ENCODE results near the gene ELL. TPM values are rescaled to one million over a fixed set of nuclear protein-coding genes. Genes with fewer than 3 reads are reported as not detected.

Gene ELL
- total RNA-seq, 1 donor from 2014 or later = 16.0 TPM

GRCh38 chr19:18562086-18562485 lies 40.2 kb upstream of the ELL start:
- Histone ChIP-seq H4K20me1 (ENCODE audit: insufficient read depth, low read length) (peaks cover 14% of the 10 kb centered on the region), H3K4me1 (ENCODE audit: insufficient read depth, low read length) (peaks cover 9% of the 10 kb centered on the region), H3K4me2 (ENCODE audit: low read length) (no peak overlapping the region), H3K27ac (ENCODE audit: low read depth, low read length) (no peak overlapping the region), H3K4me3 (ENCODE audit: insufficient read depth, low read depth, low read length) (no peak overlapping the region), H3K9ac (ENCODE audit: low read length) (no peak overlapping the region), H3K79me2 (ENCODE audit: insufficient read depth, low read length) (peaks cover 42% of the 10 kb centered on the region), H3K36me3 (ENCODE audit: insufficient read depth, low read length) (peaks cover 13% of the 10 kb centered on the region), H3K9me3 (ENCODE audit: insufficient read depth, low read depth, low read length) (no peaks in the 10 kb centered on the region), H2AFZ (ENCODE audit: low read depth, low read length) (no peak overlapping the region), H3K27me3 (ENCODE audit: insufficient read depth, low read length) (no peaks in the 10 kb centered on the region)
- H3K27ac Mint-ChIP-seq (ENCODE audit: unreplicated experiment) = no peak overlapping the region
- TF ChIP-seq EZH2 (IDR thresholded peaks at IDR 0.05; ENCODE audit: insufficient read depth, low read length) (no peak), CTCF (IDR thresholded peaks at IDR 0.05; ENCODE audit: insufficient read depth, low read depth, low read length) (no peak)
- H3K4me3 Mint-ChIP-seq (ENCODE audit: unreplicated experiment) = no peak overlapping the region
- H3K9me3 Mint-ChIP-seq (ENCODE audit: unreplicated experiment) = no peaks in the 10 kb centered on the region
- DNase-seq (ENCODE audit: low read depth) = peak; percentile 47
- no peaks in the 10 kb centered on the region for H3K27me3 Mint-ChIP-seq (ENCODE audit: low read depth, unreplicated experiment)
- FAIRE-seq = no peak
- H3K36me3 Mint-ChIP-seq (ENCODE audit: low read depth, unreplicated experiment) = peaks cover 8% of the 10 kb centered on the region
- H3K4me1 Mint-ChIP-seq (ENCODE audit: low read depth, unreplicated experiment) = peaks cover 6% of the 10 kb centered on the region

GRCh38 chr19:18559685-18560084 lies 37.8 kb upstream of the ELL start:
- Histone ChIP-seq H3K4me3 (ENCODE audit: insufficient read depth, low read depth, low read length) (no peak overlapping the region), H3K9me3 (ENCODE audit: insufficient read depth, low read depth, low read length) (no peaks in the 10 kb centered on the region), H3K9ac (ENCODE audit: low read length) (no peak overlapping the region), H3K27me3 (ENCODE audit: insufficient read depth, low read length) (no peaks in the 10 kb centered on the region), H3K4me1 (ENCODE audit: insufficient read depth, low read length) (peaks cover 9% of the 10 kb centered on the region), H3K4me2 (ENCODE audit: low read length) (no peak overlapping the region), H3K27ac (ENCODE audit: low read depth, low read length) (no peak overlapping the region), H3K79me2 (ENCODE audit: insufficient read depth, low read length) (peaks cover 42% of the 10 kb centered on the region), H4K20me1 (ENCODE audit: insufficient read depth, low read length) (peaks cover 14% of the 10 kb centered on the region), H2AFZ (ENCODE audit: low read depth, low read length) (no peak overlapping the region), H3K36me3 (ENCODE audit: insufficient read depth, low read length) (peaks cover 6% of the 10 kb centered on the region)
- TF ChIP-seq CTCF (IDR thresholded peaks at IDR 0.05; ENCODE audit: insufficient read depth, low read depth, low read length) (no peak), EZH2 (IDR thresholded peaks at IDR 0.05; ENCODE audit: insufficient read depth, low read length) (no peak)
- Mint-ChIP-seq H3K9me3 (ENCODE audit: unreplicated experiment) (no peaks in the 10 kb centered on the region), H3K4me1 (ENCODE audit: low read depth, unreplicated experiment) (peaks cover 6% of the 10 kb centered on the region), H3K27ac (ENCODE audit: unreplicated experiment) (no peak overlapping the region), H3K36me3 (ENCODE audit: low read depth, unreplicated experiment) (peaks cover 8% of the 10 kb centered on the region), H3K4me3 (ENCODE audit: unreplicated experiment) (peak overlapping the region; percentile 97), H3K27me3 (ENCODE audit: low read depth, unreplicated experiment) (no peaks in the 10 kb centered on the region)
- DNase-seq (ENCODE audit: low read depth) (no peak), FAIRE-seq (no peak)

GRCh38 chr19:18558604-18559003 lies 36.7 kb upstream of the ELL start:
- peak overlapping the region; percentile 98 for H3K4me2 ChIP-seq (ENCODE audit: low read length)
- TF ChIP-seq CTCF (IDR thresholded peaks at IDR 0.05; ENCODE audit: insufficient read depth, low read depth, low read length) (no peak), EZH2 (IDR thresholded peaks at IDR 0.05; ENCODE audit: insufficient read depth, low read length) (no peak)
- Mint-ChIP-seq H3K4me1 (ENCODE audit: low read depth, unreplicated experiment) (peaks cover 6% of the 10 kb centered on the region), H3K27ac (ENCODE audit: unreplicated experiment) (peak overlapping the region; percentile 94), H3K9me3 (ENCODE audit: unreplicated experiment) (no peaks in the 10 kb centered on the region), H3K36me3 (ENCODE audit: low read depth, unreplicated experiment) (peaks cover 8% of the 10 kb centered on the region), H3K27me3 (ENCODE audit: low read depth, unreplicated experiment) (no peaks in the 10 kb centered on the region), H3K4me3 (ENCODE audit: unreplicated experiment) (peak overlapping the region; percentile 97)
- peaks cover 42% of the 10 kb centered on the region for H3K79me2 ChIP-seq (ENCODE audit: insufficient read depth, low read length)
- peak overlapping the region; percentile 65 for H3K27ac ChIP-seq (ENCODE audit: low read depth, low read length)
- H3K4me3 ChIP-seq (ENCODE audit: insufficient read depth, low read depth, low read length) = peak overlapping the region; percentile 91
- no peaks in the 10 kb centered on the region for H3K27me3 ChIP-seq (ENCODE audit: insufficient read depth, low read length)
- no peak overlapping the region for H2AFZ ChIP-seq (ENCODE audit: low read depth, low read length)
- H4K20me1 ChIP-seq (ENCODE audit: insufficient read depth, low read length) = peaks cover 14% of the 10 kb centered on the region
- peaks cover 9% of the 10 kb centered on the region for H3K4me1 ChIP-seq (ENCODE audit: insufficient read depth, low read length)
- no peaks in the 10 kb centered on the region for H3K9me3 ChIP-seq (ENCODE audit: insufficient read depth, low read depth, low read length)
- H3K36me3 ChIP-seq (ENCODE audit: insufficient read depth, low read length) = peaks cover 4% of the 10 kb centered on the region
- DNase-seq (ENCODE audit: low read depth) (no peak), FAIRE-seq (no peak)
- H3K9ac ChIP-seq (ENCODE audit: low read length) = peak overlapping the region; percentile 94
